PC-9 (cell line): ENCODE results near the gene MGLL.

ENCODE experiments used
- CTCF ChIP-seq: fragments of 200-600 bp; sonication (generic); conservative IDR thresholded peaks from 2 replicates; pipeline ENCODE4 v1.6.1; 2017; ENCODE audit warnings: mixed run types, antibody characterized with exemption, mild to moderate bottlenecking, moderate library complexity
- EZH2 ChIP-seq: fragments of 200-600 bp; sonication (generic); IDR thresholded peaks from 2 replicates; pipeline ENCODE4 v1.8.0; 2017; ENCODE audit warnings: antibody characterized with exemption, low read depth

GRCh38 chr3:127822682-127823425 lies 539 bp upstream of the MGLL start:
- TF ChIP-seq CTCF (no peak), EZH2 (no peak)
